Kidney capillary endothelial cell (primary cell): ENCODE data around the gene TULP4.
"Not testable (repeated sequence)": the region's sequence is repeated elsewhere in the genome, so short reads cannot be mapped to it uniquely, and the experiment has no call there.

Source experiments
- DNase-seq: peaks from one replicate; pipeline ENCODE4 v3.0.0-alpha.2; 2018; ENCODE audit warnings: low spot score

Gene TULP4

GRCh38 chr6:158470023-158470422 is 157.8 kb downstream of the TULP4 start:
- DNase-seq: not testable (repeated sequence)

GRCh38 chr6:158471339-158471738 is 159.1 kb downstream of the TULP4 start:
- DNase-seq: no peak

GRCh38 chr6:158472447-158472846 is 160.2 kb downstream of the TULP4 start:
- no peak for DNase-seq

GRCh38 chr6:158474961-158475343 is 162.7 kb downstream of the TULP4 start:
- DNase-seq: no peak

GRCh38 chr6:158475344-158476302 is 163.4 kb downstream of the TULP4 start:
- DNase-seq: peak; percentile 20

- DNase-seq: no peak
Measured at GRCh38 chr6:158476389-158476788, 164.1 kb downstream of the TULP4 start.

GRCh38 chr6:158477722-158478121 is 165.5 kb downstream of the TULP4 start:
- not testable (repeated sequence) for DNase-seq

- DNase-seq: no peak
Measured at GRCh38 chr6:158480989-158481388, 168.7 kb downstream of the TULP4 start.

- DNase-seq: peak; percentile 40
Measured at GRCh38 chr6:158481690-158482473, 169.6 kb downstream of the TULP4 start.

GRCh38 chr6:158485431-158485830 is 173.2 kb downstream of the TULP4 start:
- DNase-seq: no peak

- DNase-seq: no peak
Measured at GRCh38 chr6:158487495-158487894, 175.2 kb downstream of the TULP4 start.

GRCh38 chr6:158488065-158488464 is 175.8 kb downstream of the TULP4 start:
- DNase-seq: peak; percentile 89

- DNase-seq: no peak
Measured at GRCh38 chr6:158489441-158489840, 177.2 kb downstream of the TULP4 start.

GRCh38 chr6:158492881-158493280 is 180.6 kb downstream of the TULP4 start:
- no peak for DNase-seq

GRCh38 chr6:158496700-158497099 is 184.4 kb downstream of the TULP4 start:
- no peak for DNase-seq

GRCh38 chr6:158497620-158498019 is 185.4 kb downstream of the TULP4 start:
- no peak for DNase-seq

GRCh38 chr6:158498362-158498761 is 186.1 kb downstream of the TULP4 start:
- no peak for DNase-seq

GRCh38 chr6:158499601-158500000 is 187.3 kb downstream of the TULP4 start:
- DNase-seq: no peak

- no peak for DNase-seq
Measured at GRCh38 chr6:158500016-158500735, 187.9 kb downstream of the TULP4 start.

GRCh38 chr6:158501360-158502262 is 189.3 kb downstream of the TULP4 start:
- DNase-seq: no peak

GRCh38 chr6:158502263-158502950 is 190.1 kb downstream of the TULP4 start:
- DNase-seq: no peak
